NCI-H1092 treated with DMSO at 0.1 percent for 48 hours (cell line): ENCODE results near the gene RPUSD2.

Source experiments
- DNase-seq: peaks from one replicate; lab custom pipeline; 2025; lab: John Stamatoyannopoulos, UW

RPUSD2 gene, protein sequence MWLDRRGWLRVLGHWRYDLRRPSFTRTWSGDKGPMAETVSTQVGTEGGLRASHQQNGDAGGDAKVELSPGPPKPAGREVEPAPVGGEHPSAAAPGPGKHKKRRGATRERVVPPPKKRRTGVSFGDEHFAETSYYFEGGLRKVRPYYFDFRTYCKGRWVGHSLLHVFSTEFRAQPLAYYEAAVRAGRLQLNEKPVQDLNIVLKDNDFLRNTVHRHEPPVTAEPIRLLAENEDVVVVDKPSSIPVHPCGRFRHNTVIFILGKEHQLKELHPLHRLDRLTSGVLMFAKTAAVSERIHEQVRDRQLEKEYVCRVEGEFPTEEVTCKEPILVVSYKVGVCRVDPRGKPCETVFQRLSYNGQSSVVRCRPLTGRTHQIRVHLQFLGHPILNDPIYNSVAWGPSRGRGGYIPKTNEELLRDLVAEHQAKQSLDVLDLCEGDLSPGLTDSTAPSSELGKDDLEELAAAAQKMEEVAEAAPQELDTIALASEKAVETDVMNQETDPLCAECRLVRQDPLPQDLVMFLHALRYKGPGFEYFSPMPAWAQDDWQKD

DNA sequence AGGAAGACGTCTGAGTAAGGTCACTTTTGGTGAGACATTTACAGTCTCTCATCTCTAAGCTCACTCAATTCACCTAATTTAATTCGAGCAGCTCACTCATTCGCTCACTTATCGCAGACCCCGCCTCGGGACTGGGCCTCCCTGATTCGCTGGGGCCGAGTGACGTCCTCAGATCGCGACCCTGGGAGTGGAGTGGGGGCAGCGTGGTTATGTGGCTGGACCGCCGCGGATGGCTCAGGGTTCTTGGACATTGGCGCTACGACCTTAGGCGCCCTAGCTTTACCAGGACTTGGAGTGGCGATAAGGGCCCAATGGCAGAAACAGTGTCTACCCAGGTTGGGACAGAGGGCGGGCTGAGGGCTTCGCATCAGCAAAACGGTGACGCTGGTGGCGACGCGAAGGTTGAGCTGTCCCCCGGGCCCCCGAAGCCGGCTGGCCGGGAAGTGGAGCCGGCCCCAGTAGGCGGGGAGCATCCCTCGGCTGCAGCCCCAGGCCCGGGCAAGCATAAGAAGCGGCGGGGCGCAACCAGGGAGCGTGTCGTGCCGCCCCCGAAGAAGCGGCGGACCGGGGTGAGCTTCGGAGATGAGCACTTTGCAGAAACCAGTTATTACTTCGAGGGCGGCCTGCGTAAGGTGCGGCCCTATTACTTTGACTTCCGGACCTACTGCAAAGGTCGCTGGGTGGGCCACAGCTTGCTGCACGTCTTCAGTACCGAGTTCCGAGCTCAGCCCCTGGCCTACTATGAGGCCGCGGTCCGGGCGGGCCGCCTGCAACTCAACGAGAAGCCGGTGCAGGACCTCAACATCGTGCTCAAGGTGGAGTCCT, at the start of gene RPUSD2:
TSS of gene RPUSD2 (plus strand) at position 171 of the 825 bp plus-strand sequence. CDS start at position 210, 39 bp downstream.
- DNase-seq = peak; percentile 61

DNA sequence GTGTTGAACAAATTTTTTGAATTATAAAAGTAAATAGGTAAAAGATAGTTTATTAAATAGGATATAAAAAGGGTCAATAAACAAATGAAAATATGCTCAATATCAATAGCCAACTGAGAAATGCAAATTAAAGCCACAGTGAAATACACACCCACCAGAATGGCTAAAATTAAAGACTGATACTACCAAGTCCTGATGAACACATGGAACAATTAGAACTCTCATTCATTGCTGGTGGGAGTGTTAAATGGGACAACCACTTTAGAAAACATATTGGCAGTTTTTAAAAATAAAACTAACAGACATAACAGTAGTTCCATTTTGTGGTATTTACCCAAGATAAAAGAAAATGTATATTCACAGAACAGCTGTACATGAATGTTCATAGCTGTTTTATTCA, 45.5 kb upstream of the RPUSD2 start:
- DNase-seq = no peak

DNA sequence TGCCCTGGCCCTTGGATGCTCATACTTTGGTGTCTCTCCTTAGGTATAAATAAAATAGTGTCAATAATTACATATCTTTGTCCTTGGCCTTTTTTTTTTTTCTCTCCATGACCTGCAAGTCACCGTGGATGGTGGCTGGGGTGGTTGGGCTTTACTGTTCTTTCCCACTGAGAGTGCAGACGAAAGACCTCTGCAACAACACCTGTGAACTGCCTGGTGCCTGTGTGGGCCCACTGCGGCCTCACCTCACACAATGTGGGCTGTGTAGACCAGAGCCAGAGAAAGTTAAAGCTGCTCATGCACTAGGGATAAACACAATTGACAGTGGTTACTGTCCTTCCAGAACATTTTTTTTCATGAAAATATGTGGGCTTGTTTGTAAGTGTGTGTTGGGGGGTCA, 43.2 kb upstream of the RPUSD2 start:
- DNase-seq = no peak

DNA sequence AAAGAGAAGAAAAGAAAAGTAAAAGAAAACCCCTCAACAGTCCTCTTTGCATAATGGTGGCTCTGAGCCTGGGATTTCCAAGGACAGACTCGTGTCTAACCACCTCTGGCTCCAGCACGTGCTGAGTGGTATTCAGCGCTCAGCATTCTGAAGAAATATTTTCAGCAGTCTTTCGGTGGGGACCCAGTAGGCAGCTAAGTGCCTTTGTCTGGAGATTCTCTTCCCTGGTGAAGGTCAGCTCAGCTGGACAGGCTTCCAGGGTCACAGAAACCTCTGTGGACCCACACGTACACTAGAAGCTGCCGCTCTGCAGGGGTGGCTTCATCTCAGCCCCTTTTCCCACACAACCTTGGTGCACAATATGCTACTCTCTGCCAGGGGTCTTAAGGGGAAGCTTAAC, 40.3 kb upstream of the RPUSD2 start:
- no peak for DNase-seq

DNA sequence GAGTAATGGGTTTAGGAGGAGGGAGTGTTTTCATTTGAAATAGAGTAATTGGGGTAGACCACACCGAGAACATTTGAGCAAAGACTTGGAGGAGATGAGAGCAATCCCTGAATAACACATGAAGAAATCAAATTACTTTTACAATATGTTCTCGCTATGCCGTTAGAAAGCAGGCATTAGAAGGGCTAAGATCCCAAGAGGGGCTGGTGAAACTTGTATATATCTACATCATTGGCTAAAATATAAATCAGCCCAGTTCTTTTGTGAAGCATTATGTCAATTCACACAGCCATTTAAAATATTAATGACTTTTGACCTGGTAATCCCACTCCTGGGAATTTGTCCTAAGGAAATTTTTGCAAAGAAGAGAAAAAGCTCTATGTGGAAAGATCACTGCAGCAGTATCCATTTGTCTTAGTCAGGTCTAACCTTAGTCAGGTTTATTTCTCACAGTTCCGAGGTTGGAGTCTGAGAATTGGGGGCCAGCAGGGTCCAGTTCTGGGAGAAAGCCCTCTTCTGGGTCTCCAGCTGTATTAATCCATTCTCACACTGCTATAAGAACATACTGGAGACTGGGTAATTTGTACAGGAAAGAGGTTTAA, 35.2 kb upstream of the RPUSD2 start:
- DNase-seq = no peak

DNA sequence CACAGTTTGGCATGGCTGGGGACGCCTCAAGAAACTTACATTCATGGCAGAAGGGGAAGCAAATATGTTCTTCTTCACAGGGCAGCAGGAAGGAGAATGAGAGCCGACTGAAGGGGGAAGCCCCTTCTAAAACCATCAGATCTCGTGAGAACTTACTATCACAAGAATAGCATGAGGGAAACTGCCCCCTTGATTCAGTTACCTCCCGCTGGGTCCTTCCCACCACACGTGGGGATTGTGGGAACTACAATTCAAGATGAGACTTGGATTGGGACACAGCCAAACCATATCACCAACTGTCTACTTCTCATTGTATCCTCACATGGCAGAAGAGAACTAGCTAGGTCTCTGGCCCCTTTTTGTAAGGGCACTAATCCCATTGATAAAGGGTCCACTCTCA, 34.7 kb upstream of the RPUSD2 start:
- no peak for DNase-seq

DNA sequence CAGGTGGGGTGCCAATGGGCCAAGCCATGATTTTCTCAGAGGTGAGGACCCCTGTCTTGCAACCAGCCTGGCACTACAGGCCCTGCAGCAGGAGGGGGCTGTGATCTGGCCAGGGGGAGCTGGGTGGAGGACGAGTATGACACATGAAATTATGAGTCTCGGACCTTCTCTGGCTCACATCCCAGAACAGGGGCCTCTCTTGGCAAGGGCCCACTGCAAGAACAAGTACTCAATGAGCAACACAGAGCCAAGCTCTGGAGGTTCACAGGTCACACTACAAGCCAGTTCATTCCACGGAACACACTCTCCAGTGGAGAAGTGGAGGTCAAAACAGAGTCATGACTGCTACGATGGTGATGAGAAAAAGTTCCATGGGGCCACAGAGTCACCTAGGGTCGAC, 32.6 kb upstream of the RPUSD2 start:
- no peak for DNase-seq

DNA sequence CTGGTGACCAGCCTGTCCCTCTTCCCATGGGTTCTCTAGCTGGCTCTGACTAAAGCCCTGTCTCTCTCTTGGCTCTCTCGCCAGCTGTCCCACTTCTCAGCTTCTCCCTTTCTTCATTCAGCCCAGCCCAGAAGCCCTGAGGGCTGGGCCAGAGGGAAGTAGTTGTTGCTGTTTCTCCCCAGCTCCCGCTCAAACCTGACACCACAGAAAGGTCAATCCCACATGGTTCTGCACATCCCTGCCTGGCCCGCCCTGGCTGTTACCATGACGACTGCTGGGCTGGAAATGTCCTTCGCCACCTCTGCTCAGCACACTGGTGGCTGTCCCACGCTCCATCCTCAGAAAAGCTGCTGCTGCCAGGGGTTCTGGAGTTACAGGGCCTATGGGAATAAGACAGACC, 30.1 kb upstream of the RPUSD2 start:
- DNase-seq = no peak

DNA sequence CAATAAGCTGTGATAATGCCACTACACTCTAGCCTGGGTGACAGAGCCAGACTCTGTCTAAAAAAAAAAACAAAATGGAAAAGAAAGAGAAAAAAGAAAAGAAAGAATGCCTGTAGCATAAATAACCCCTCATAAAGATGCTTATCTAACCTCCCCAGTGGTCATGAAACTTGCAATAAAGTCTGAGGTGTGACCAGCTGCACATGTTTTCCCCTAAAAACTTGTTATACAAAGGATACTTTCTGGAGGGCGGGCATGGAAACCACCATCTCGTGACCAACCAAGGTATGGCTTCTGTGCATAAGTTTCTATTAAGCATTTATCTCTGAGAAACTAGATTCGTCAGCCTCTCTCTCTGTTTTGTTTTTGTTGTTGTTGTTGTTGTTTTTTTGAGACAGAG, 26.0 kb upstream of the RPUSD2 start:
- DNase-seq = no peak

DNA sequence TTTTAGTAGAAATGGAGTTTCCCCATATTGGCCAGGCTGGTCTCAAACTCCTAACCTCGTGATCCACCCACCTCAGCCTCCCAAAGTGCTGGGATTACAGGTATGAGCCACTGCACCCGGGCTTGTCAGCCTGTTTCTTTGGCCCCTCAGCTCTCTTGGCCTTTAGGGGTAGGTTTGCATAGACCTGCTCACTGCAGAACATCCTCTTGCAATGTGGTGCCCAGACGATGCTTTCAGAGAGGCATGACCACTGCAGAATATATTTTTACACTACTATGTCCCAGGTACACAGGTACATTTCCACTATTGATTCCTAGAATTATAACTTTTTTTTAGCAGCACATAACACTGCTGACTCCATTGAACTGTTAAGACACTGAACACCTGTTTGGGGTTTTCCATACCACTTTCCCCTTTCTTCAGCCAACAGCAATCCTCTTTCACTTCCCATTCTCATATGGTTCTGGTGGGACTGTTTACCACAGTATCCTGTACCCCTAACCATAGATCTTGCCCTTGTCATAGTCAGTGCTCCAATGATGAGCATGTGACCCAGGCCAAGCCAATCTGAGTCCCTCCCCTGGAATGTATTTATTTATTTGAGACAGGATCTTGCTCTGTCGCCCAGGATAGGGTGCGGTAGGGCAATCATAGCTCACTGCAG, 25.3 kb upstream of the RPUSD2 start:
- DNase-seq = no peak

DNA sequence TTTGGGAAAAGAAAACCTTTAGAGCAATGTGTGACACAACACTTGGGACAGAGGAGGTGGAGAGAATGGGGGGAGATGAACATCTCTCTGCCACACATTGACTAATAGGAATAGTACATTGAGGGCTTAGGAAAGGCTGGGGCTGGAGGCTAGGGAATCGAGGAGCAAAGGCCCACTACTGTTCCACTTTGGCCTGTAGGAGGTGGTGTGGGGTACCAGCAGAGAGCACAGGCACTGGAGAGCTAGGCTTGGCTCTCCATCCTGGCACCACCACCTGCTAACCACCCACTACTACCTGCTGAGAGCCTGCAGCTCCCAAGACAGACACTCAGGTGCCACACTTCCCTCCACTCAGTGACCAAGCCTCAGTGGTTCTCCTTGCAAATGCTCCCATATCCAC, 23.6 kb upstream of the RPUSD2 start:
- DNase-seq = no peak

DNA sequence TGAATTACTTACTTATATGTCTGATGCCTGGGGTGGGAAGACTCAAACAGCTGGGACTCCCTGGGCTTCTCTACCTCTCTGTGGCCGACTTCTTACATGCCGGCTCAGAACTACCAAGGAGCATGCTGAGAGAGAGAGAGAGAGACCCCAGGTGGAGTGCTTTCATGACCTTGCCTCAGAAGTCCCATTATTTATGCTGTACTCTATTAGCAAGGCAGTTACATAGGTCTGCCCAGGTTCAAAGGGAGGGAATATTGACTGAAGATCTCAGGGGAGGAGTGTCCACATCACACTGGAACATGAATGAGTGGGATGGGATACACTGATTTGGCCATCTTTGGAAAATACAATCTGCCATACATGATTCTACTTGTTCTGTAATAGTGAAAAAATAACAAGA, 20.5 kb upstream of the RPUSD2 start:
- DNase-seq = no peak

DNA sequence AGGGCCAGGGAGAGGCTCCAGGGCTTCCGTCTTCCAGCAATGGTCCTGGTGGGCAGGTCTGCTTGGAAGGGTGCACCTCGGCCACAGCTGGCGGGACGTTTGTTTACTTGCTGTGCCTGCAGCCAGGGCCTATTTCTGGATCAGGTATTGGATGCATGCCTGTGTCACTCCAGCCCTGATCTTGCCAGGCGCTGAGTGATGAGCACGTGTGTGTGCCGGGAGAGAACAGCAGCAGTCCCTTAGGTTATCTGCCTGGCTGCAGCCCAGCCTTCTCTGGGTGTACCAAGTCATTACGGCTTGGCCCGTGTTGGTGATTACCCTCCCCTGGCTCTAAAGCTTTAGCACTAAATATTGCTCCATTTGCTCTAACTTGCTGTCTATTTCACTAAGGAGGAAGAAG, 19.2 kb upstream of the RPUSD2 start:
- DNase-seq = no peak

DNA sequence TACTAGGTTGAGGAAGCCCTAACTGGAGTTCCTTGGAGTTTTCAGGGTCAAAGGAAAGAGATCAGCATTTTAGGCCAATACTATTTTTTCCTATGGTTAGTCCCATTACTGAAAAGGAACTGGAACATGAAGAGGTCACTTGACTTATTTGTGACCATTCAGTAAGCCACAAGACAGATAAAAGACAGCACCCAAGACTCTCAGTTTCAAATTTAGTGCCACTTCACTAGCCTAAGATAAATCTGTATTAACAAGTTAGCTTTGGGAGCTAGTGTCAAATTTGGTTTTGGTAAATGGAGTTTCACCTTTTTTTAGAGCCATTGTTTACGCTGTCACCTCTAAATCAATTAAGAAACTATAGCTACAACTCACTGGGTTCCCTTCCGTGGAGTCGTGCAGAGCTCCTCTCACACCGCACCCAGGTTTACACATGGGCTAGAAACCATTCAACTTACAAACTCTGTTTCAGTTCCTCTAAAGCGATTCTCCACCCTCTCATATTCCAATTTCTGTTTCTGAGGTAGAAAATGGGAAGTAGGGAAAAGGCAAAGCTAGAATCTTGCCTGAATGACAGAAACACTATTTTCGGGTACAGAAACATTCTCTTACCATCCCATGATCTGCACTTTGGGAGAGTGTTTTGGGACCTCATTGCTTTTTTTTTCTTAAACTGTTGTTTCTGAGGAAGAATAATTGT, 18.6 kb upstream of the RPUSD2 start:
- no peak for DNase-seq

DNA sequence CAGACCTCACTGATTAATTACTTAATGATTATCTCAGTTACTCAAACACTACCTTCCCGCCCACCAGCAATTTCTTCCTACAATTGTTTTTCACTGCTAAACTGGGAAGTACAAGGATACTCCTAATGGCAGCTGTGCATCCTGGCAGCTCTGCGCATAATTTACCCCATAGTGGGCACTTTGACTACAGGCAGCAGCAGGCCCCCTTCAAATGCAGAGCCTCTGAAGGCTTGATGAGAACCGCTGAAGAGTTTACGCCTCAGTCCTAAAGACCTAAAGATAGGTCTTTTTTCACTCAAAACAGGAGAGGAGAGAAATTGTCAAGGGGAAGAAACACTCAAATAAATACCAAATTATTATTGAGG, 15.0 kb upstream of the RPUSD2 start:
- DNase-seq = no peak

DNA sequence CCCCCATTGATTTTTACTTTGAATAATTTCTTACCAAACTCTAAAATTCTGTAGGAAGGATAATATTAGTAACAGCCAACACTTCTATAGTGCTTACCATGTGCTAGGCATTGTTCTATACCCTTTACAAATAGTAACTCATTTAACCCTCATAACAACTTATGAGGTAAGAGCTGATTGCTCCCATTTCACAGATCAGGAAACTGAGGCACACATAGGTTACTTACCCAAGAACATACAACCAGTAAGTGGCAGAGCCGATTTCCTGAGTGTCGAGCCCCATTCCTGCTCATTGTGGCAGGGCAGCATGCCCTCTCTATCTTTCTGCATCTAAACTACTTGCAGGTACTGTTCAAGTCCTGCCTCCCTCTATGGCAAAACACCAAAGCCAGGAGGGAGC, 13.2 kb upstream of the RPUSD2 start:
- DNase-seq = no peak

DNA sequence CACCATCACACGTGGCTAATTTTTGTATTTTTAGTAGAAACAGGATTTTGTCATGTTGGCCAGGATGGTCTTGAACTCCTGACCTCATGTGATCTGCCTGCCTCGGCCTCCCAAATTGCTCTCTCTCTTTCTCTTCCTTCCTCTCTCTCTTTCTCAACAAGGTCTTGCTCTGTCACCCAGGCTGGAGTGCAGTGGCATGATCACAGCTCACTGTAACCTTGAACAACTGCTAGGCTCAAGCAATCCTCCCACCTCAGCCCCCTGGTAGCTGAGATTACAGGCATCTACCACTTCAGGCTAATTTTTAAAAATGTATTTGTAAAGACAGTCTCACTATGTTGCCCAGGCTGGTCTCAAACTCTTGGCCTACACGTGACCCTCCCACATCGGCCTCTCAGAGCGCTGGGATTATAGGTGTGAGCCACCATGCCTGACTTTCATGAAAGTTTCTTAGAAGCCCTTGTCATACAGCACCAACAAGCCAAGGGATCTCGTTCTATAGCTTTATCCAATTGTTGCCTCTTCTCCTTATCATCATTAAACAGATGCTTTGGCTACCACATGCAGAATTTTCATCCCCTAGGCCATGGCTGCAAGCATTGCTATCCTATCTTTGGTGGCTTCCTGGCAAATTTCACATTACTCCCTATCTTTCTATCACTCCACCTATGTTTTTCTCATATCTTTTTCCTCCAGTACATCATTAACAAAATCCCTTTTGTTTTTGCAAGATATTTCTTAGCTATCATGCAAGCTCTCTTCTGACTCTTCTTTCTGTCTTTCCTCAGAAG, 10.0 kb upstream of the RPUSD2 start:
- no peak for DNase-seq

DNA sequence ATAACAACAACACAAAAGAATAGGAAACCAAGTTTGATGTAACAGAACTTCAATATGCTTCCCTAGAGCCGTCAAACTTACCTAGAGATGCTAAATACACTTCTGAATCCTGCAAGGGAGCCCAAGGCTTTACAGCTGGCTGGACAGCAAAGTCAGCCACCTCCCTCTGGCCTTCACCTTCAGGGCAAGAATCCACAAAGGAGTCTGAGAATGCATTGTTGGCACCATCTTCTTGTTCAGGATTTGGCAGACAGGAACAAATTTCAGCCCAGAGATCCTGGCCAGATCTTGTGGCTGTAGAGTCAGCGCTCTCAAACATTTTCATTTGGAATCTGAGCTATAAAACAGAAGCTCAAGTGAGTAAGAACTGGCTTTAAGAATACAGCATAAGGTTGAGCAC, 6.4 kb upstream of the RPUSD2 start:
- DNase-seq = no peak

DNA sequence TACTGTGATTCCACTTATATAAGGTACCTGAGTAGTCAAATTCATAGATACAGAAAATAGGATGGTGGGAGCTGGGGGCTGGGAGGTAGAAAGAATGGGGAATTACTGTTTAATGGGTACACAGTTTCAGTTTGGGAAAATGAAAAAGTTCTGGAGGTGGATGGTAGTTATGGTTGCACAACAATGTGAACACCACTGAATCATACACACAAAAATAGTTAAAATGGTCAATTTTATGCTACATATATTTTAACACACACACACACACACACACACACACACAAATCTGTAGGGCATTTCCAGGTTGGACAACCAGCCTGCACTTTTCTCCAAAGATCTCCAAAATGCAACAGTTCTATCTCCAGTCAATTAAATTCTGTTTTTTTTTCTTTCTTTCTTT, 5.7 kb upstream of the RPUSD2 start:
- DNase-seq = no peak

DNA sequence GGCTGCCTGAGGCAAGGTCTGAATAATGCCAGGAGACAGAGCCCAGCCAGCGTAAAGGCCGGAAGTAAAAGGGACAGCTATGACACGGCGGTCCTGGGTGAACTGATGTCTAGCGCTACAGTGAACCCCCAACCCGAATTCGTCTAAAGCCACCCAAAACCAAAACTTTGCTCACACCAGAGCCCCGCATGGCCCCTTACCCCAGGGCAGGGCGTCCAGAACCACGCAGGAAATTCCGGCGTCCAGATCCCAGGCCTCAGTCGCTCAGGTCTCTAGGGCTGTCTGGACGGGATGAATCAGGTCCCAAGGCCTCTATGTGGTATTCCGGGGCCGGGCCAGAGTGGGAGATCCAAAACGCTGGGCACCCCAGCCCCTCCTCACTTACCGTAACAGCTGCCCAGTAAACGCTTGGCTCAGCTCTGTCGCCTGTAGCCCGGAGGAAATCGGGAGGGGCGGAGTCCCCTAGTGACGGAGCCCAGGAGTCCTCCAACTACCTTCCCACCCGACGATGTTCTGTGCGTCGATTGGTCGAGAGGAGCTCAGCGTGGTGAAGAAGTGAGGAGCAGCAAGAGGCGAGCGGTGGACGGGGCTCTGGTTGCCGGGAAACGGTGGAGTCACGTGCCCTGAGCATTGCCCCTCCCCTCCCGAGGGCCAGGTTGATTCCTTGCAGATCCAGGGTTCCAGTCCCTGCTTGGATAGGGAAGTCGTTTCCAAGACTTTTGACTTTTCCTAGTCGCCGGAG, 4.3 kb upstream of the RPUSD2 start, which contains the start of gene CCDC32:
TSS of gene CCDC32 (minus strand) at position 452 of the 742 bp plus-strand sequence. CDS start 2,027 bp downstream, outside the sequence.
- DNase-seq = peak; percentile 96
